Nephron (organoid): ENCODE data around the gene ENTPD8.

Experiments
- H3K27ac Mint-ChIP-seq, 3 experiments: 2 replicates each; pipeline ENCODE4 v1.8.0; 2020; ENCODE audit warnings: mixed read lengths in 3 of 3, mild to moderate bottlenecking in 2 of 3, moderate library complexity in 1 of 3
- H3K27me3 Mint-ChIP-seq: 2 replicates; pipeline ENCODE4 v1.8.0; 2021; ENCODE audit warnings: low read depth, mild to moderate bottlenecking, moderate library complexity, mixed read lengths
- H3K36me3 Mint-ChIP-seq: 2 replicates; pipeline ENCODE4 v1.8.0; 2020; ENCODE audit warnings: low read depth, mixed read lengths
- H3K4me1 Mint-ChIP-seq: 2 replicates; pipeline ENCODE4 v1.8.0; 2020; ENCODE audit warnings: mixed read lengths
- H3K4me3 Mint-ChIP-seq, 3 experiments: 2 replicates each; pipeline ENCODE4 v1.8.0; 2020; ENCODE audit warnings: mild to moderate bottlenecking in 3 of 3, mixed read lengths in 3 of 3, moderate library complexity in 2 of 3
- H3K9me3 Mint-ChIP-seq: 2 replicates; pipeline ENCODE4 v1.8.0; 2020; ENCODE audit warnings: mixed read lengths
- CTCF ChIP-seq, 3 experiments: fragments of 200-600 bp; sonication (generic); IDR thresholded peaks; one replicate each; pipeline ENCODE4 v1.5.0; 2021; ENCODE audit warnings: antibody characterized with exemption in 3 of 3; ENCODE audit not compliant: unreplicated experiment in 3 of 3

ENTPD8 gene

DNA sequence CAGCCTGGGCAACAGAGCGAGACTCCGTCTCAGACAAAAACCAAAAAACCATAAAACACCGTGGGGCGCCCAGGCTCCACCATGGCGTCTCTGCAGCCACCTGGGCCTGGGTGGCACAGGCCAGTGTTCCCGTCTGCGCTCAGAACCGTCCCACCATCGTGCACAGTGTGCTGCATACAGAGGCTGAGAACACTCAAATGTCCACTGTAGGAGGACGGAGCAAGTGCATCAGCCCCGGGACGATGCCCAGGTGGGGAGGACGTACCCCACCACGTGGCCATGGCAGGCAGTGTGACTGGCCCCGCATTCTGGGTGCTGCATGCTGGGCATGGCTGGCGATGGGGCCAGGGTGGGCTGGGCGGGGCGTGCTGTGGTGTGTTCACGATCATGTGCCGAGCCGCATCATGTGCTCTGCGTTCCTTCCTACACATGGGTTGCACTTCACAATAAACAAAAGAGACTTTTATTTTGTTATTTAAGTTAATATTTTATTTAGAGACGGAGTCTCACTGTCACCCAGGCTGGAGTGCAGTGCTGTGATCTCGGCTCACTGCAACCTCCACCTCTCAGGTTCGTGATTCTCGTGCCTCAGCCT, 56.0 kb downstream of the ENTPD8 start:
- Mint-ChIP-seq H3K27me3 (peaks cover 3% of the 10 kb centered on the region), H3K9me3 (no peaks in the 10 kb centered on the region), H3K27ac (no peak overlapping the region), H3K36me3 (no peaks in the 10 kb centered on the region), H3K4me3 (no peak overlapping the region), H3K4me1 (peaks cover 7% of the 10 kb centered on the region)
- TF ChIP-seq CTCF (IDR thresholded peaks at IDR 0.05; ENCODE audit: unreplicated experiment in 3 of 3): no peak
